Measurements from ENCODE around the gene MYO18B. TPM values are rescaled to one million over a fixed set of nuclear protein-coding genes. Genes with fewer than 3 reads are reported as not detected.

The MYO18B gene
- total RNA-seq, 1 donor from 2014 or later: not detected

DNA sequence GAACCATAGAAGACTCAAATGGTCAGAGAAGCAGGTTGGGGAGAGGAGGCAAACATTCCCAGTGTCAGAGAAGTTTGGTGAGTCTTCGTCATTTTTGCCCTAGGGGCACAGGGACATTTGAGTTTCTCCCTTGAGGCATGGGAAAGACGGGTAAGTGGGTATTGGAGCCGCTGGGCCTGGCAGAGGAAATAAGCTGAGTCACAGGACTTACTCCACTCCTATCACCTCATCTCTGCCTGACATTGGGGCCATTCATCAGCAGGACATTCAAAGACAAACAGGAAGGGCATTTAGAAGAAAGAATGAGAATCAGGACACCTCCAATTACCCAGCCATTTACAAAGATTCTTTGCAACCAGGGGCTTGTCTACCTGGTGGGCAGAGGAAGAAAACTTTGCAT, 326.6 kb downstream of the MYO18B start:
- H3K36me3 ChIP-seq: no peaks in the 10 kb centered on the region
- no peaks in the 10 kb centered on the region for H3K9me3 ChIP-seq
- no peak overlapping the region for H3K27ac ChIP-seq
- no peaks in the 10 kb centered on the region for H3K4me1 ChIP-seq
- H3K4me3 ChIP-seq: no peak overlapping the region
- DNase-seq (ENCODE audit: extremely low spot score in 2 of 2): no peak
- intact Hi-C loops (cut with DNase I): no loop called here
- TF ChIP-seq POLR2AphosphoS5 (IDR thresholded peaks at IDR 0.05; ENCODE audit: insufficient read depth in 1 of 2, low read depth in 1 of 2) (no peak), POLR2A (IDR thresholded peaks at IDR 0.05) (no peak)
- TF ChIP-seq, protein P1, sequence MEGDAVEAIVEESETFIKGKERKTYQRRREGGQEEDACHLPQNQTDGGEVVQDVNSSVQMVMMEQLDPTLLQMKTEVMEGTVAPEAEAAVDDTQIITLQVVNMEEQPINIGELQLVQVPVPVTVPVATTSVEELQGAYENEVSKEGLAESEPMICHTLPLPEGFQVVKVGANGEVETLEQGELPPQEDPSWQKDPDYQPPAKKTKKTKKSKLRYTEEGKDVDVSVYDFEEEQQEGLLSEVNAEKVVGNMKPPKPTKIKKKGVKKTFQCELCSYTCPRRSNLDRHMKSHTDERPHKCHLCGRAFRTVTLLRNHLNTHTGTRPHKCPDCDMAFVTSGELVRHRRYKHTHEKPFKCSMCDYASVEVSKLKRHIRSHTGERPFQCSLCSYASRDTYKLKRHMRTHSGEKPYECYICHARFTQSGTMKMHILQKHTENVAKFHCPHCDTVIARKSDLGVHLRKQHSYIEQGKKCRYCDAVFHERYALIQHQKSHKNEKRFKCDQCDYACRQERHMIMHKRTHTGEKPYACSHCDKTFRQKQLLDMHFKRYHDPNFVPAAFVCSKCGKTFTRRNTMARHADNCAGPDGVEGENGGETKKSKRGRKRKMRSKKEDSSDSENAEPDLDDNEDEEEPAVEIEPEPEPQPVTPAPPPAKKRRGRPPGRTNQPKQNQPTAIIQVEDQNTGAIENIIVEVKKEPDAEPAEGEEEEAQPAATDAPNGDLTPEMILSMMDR (IDR thresholded peaks at IDR 0.05): no peak
- H3K27me3 ChIP-seq: no peaks in the 10 kb centered on the region

DNA sequence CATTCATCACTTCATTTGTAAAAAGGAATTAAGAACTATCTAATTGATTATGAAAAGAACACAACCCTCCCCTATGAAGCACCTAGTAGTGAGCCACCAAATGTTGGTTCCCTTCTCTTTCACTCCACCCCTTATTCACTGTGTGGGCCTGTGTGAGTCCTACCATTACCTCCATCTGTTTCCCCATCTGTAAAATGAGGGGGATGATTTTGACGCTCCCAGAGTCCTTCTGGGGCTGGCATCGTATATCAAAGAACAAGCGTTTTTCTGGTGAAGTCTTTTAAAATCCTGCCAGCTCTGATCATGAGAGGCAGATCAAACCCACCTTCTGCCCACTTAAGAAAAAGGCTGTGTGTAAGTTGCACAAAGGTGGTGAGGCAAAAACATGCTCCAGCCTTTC, 330.6 kb downstream of the MYO18B start:
- Histone ChIP-seq H3K27ac (no peak overlapping the region), H3K9me3 (no peaks in the 10 kb centered on the region), H3K4me3 (no peak overlapping the region), H3K36me3 (no peaks in the 10 kb centered on the region), H3K4me1 (no peaks in the 10 kb centered on the region), H3K27me3 (no peaks in the 10 kb centered on the region)
- intact Hi-C loops (cut with DNase I): no loop called here
- TF ChIP-seq POLR2AphosphoS5 (IDR thresholded peaks at IDR 0.05; ENCODE audit: insufficient read depth in 1 of 2, low read depth in 1 of 2) (no peak), POLR2A (IDR thresholded peaks at IDR 0.05) (no peak)
- DNase-seq (ENCODE audit: extremely low spot score in 2 of 2): no peak

DNA sequence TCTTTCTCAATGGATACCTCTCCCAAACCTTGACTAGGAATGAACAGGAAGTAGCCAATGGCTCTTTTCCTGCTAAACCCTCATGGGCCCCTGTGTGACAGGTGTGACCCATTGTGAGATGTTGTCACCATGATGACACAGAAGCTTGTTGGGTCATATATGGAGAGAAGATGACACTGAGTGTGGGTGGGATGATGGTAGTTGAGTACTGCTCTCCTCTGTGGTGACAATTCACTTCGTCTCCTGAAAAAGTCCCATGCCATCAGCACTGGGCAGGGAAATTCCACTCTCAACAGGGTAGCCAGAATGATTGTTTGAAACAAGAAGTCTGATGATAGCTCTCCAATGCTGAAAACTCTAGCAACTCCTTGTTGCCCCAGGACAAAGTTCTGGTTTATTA, 333.3 kb downstream of the MYO18B start:
- Histone ChIP-seq H3K4me1 (no peaks in the 10 kb centered on the region), H3K4me3 (no peak overlapping the region), H3K9me3 (no peaks in the 10 kb centered on the region), H3K27me3 (no peaks in the 10 kb centered on the region), H3K27ac (no peak overlapping the region), H3K36me3 (no peaks in the 10 kb centered on the region)
- TF ChIP-seq POLR2A (IDR thresholded peaks at IDR 0.05) (no peak), POLR2AphosphoS5 (IDR thresholded peaks at IDR 0.05; ENCODE audit: insufficient read depth in 1 of 2, low read depth in 1 of 2) (no peak)
- TF ChIP-seq, protein P1 (IDR thresholded peaks at IDR 0.05): no peak
- intact Hi-C loops (cut with DNase I): no loop called here
- DNase-seq (ENCODE audit: extremely low spot score in 2 of 2): no peak

DNA sequence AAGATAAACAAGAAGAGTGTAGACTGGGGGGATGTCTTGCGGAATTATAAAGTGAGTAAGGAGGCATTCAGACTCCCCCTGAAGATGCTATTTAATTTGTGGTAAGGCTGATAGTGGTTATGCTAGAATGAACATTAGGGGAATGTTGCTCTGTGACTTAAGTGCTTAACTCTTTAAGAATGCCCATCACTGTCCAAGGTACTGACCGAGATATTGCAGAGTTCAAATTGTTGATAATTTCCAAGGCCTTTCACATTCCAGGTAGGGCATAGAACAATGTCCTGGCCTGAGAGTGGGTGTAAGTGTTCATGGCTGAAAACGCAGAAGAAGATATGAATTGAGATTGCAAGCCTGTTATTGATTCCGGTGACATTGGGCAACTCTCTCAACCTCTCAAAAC, 337.0 kb downstream of the MYO18B start:
- no peak for DNase-seq (ENCODE audit: extremely low spot score in 2 of 2)
- H3K27me3 ChIP-seq: no peaks in the 10 kb centered on the region
- no peak overlapping the region for H3K27ac ChIP-seq
- H3K4me1 ChIP-seq: no peaks in the 10 kb centered on the region
- H3K9me3 ChIP-seq: no peaks in the 10 kb centered on the region
- TF ChIP-seq POLR2A (IDR thresholded peaks at IDR 0.05): no peak
- no peak for TF ChIP-seq POLR2AphosphoS5 (IDR thresholded peaks at IDR 0.05; ENCODE audit: insufficient read depth in 1 of 2, low read depth in 1 of 2)
- TF ChIP-seq, protein P1 (IDR thresholded peaks at IDR 0.05): no peak
- no peak overlapping the region for H3K4me3 ChIP-seq
- no peaks in the 10 kb centered on the region for H3K36me3 ChIP-seq
- intact Hi-C loops (cut with DNase I): no loop called here

Small RNAs within 50 kb of the gene (small RNA-seq; reads per million reads assigned to genes)
- gene RN7SKP169 (not detected), gene RNA5SP494 (not detected), gene Z98949.2 (not detected)

Other genes with a start within 250 kb of the MYO18B start
- gene GRK3, start 177.5 kb upstream of the MYO18B start, total RNA-seq: 5.6 TPM

All from vagina (tissue), 2 donors.